Measurements from ENCODE around the gene ATP5ME.

The ATP5ME gene

GRCh38 chr4:637536-638280, 36.4 kb downstream of the ATP5ME start:
- no peak for TF ChIP-seq EP300 (IDR thresholded peaks at IDR 0.05; ENCODE audit: borderline replicate concordance)
- TF ChIP-seq CEBPB (IDR thresholded peaks at IDR 0.05) = no peak
- TF ChIP-seq NFIC (IDR thresholded peaks at IDR 0.05) = no peak
- no peak for TF ChIP-seq FOXM1 (IDR thresholded peaks at IDR 0.05; ENCODE audit: borderline replicate concordance, low read depth)
- no peak for TF ChIP-seq CREB1 (IDR thresholded peaks at IDR 0.05; ENCODE audit: low read depth)
- TF ChIP-seq TCF12 (IDR thresholded peaks at IDR 0.05; ENCODE audit: low read depth) = no peak
- TF ChIP-seq TEAD4 (IDR thresholded peaks at IDR 0.05) = no peak
- no peak for TF ChIP-seq YY1 (IDR thresholded peaks at IDR 0.05; ENCODE audit: low read depth)
- TF ChIP-seq EGR1 (IDR thresholded peaks at IDR 0.05) = no peak
- no peak for TF ChIP-seq MAX (IDR thresholded peaks at IDR 0.05)
- TF ChIP-seq USF1 (IDR thresholded peaks at IDR 0.05) = no peak
- TF ChIP-seq ZBTB7A (IDR thresholded peaks at IDR 0.05; ENCODE audit: low read depth) = no peak
- no peak for TF ChIP-seq REST (IDR thresholded peaks at IDR 0.05; ENCODE audit: low read depth)
- no peak for TF ChIP-seq RAD21 (IDR thresholded peaks at IDR 0.05; ENCODE audit: low read depth)
- TF ChIP-seq TAF1 (IDR thresholded peaks at IDR 0.05; ENCODE audit: low read depth) = no peak

GRCh38 chr4:636628-637159, 37.4 kb downstream of the ATP5ME start:
- TF ChIP-seq RAD21 (IDR thresholded peaks at IDR 0.05; ENCODE audit: low read depth) (no peak), ZBTB7A (IDR thresholded peaks at IDR 0.05; ENCODE audit: low read depth) (no peak), EP300 (IDR thresholded peaks at IDR 0.05; ENCODE audit: borderline replicate concordance) (no peak), USF1 (IDR thresholded peaks at IDR 0.05) (no peak), CEBPB (IDR thresholded peaks at IDR 0.05) (no peak), CREB1 (IDR thresholded peaks at IDR 0.05; ENCODE audit: low read depth) (no peak), EGR1 (IDR thresholded peaks at IDR 0.05) (no peak), MAX (IDR thresholded peaks at IDR 0.05) (no peak), FOXM1 (IDR thresholded peaks at IDR 0.05; ENCODE audit: borderline replicate concordance, low read depth) (no peak), TEAD4 (IDR thresholded peaks at IDR 0.05) (no peak), NFIC (IDR thresholded peaks at IDR 0.05) (no peak), TCF12 (IDR thresholded peaks at IDR 0.05; ENCODE audit: low read depth) (no peak), REST (IDR thresholded peaks at IDR 0.05; ENCODE audit: low read depth) (no peak), TAF1 (IDR thresholded peaks at IDR 0.05; ENCODE audit: low read depth) (no peak), YY1 (IDR thresholded peaks at IDR 0.05; ENCODE audit: low read depth) (no peak)

GRCh38 chr4:635851-636627, 38.0 kb downstream of the ATP5ME start:
- TF ChIP-seq TAF1 (IDR thresholded peaks at IDR 0.05; ENCODE audit: low read depth) (no peak), USF1 (IDR thresholded peaks at IDR 0.05) (no peak), REST (IDR thresholded peaks at IDR 0.05; ENCODE audit: low read depth) (no peak), CREB1 (IDR thresholded peaks at IDR 0.05; ENCODE audit: low read depth) (no peak), MAX (IDR thresholded peaks at IDR 0.05) (no peak), YY1 (IDR thresholded peaks at IDR 0.05; ENCODE audit: low read depth) (no peak), CEBPB (IDR thresholded peaks at IDR 0.05) (no peak), RAD21 (IDR thresholded peaks at IDR 0.05; ENCODE audit: low read depth) (no peak), ZBTB7A (IDR thresholded peaks at IDR 0.05; ENCODE audit: low read depth) (no peak), FOXM1 (IDR thresholded peaks at IDR 0.05; ENCODE audit: borderline replicate concordance, low read depth) (no peak), NFIC (IDR thresholded peaks at IDR 0.05) (no peak), TEAD4 (IDR thresholded peaks at IDR 0.05) (no peak)

Measured in Ishikawa (cell line).